Measurements from ENCODE around the gene TAS2R4. TPM values are rescaled to one million over a fixed set of nuclear protein-coding genes. Genes with fewer than 3 reads are reported as not detected.

Gene TAS2R4
- total RNA-seq, 1 experiment from 2014 or later, result 0.66 TPM

DNA sequence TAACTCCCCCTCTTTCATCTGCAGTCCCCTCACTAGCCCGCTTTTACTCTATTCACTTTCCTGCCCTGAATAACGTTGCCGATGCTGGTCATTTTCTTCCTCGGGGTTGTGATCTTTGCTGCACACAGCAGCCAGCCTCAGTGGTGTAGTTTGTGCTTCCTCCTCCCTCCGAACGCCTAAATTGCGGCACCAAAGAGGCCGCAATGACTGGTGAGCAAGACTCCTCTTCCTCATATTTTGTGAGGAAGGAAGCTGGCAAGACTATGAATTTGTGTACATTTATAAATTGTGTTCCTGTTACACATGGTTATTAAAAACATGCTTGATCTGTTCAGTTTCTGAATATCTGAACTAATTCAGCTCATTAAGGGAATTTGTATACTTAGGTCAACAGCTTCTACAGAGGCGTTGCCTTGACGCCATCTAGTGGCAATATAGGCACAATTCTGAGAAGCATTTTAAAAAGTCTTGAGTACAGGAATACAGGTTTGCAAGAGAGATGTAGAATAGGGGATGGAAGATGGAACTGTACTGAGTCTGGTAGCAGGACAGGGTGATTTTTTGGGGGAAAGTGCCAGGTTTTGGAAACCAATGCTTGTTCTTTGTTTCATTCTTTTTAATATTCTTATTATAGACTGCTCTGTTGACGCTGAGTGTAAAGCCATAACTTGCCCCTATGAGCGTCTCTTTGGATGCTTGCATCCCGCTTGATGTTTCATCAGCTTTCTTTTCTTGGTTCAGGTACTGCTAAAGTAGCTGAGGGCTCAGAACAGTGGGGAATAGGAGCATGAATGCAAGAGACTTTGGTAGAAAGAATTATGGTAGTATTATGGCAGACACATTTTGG lies 9.5 kb downstream of the TAS2R4 start:
- no peak overlapping the region for H2BK5ac ChIP-seq (ENCODE audit: insufficient read length, low read length)
- H3K9ac ChIP-seq (ENCODE audit: extremely low read depth, insufficient read length, low read length), result no peak overlapping the region
- no peaks in the 10 kb centered on the region for H3K9me3 ChIP-seq (ENCODE audit: control insufficient read depth, low read depth, low read length)
- Mint-ChIP-seq H3K36me3 (ENCODE audit: insufficient read depth in 1 of 3, low read depth in 3 of 3) (peaks cover 2 to 8% (median 7%) of the 10 kb centered on the region in 3 experiments; a peak in 4 of 7 replicates), H3K27ac (peak overlapping the region in 1 of 3 experiments; percentile 86; a peak in 2 of 7 replicates), H3K4me3 (no peak overlapping the region), H3K4me1 (no peaks in the 10 kb centered on the region), H3K9me3 (no peaks in the 10 kb centered on the region), H3K27me3 (ENCODE audit: low read depth) (no peaks in the 10 kb centered on the region)
- H4K20me1 ChIP-seq (ENCODE audit: control insufficient read depth, insufficient read depth, insufficient read length), result no peaks in the 10 kb centered on the region
- H3K56ac ChIP-seq (ENCODE audit: insufficient read length, low read depth, low read length), result no peak overlapping the region
- WGBS (ENCODE audit: extremely low coverage, insufficient read length, low lambda C conversion rate), result no CpG with 5 or more reads among the region's 13 CpGs
- no peak overlapping the region for H3K14ac ChIP-seq (ENCODE audit: insufficient read depth, low read length)
- no peaks in the 10 kb centered on the region for H3K4me1 ChIP-seq (ENCODE audit: insufficient read depth, low read length)
- DNase-seq, result no peak
- H3K79me1 ChIP-seq (ENCODE audit: insufficient read depth, low read depth, low read length, poor library complexity, severe bottlenecking), result no peaks in the 10 kb centered on the region
- H2AK5ac ChIP-seq (ENCODE audit: insufficient read length, low read length), result no peak overlapping the region
- no peak overlapping the region for H2BK120ac ChIP-seq (ENCODE audit: low read depth, low read length, poor library complexity, severe bottlenecking)
- H3K4me2 ChIP-seq (ENCODE audit: insufficient read depth, insufficient read length, low read length), result no peak overlapping the region
- H3K27ac ChIP-seq (ENCODE audit: insufficient read length, low read depth, low read length), result no peak overlapping the region
- no peaks in the 10 kb centered on the region for H3K23me2 ChIP-seq (ENCODE audit: insufficient read length, low read depth, low read length, poor library complexity, severe bottlenecking)
- H3K18ac ChIP-seq (ENCODE audit: insufficient read length, low read depth, low read length), result no peak overlapping the region
- no peak overlapping the region for H2BK12ac ChIP-seq (ENCODE audit: insufficient read length, low read depth, low read length)
- H2AFZ ChIP-seq (ENCODE audit: low read length), result no peak overlapping the region
- no peak overlapping the region for H3K23ac ChIP-seq (ENCODE audit: insufficient read length, low read depth, low read length)
- no peak overlapping the region for H3T11ph ChIP-seq (ENCODE audit: low read length)
- no peak overlapping the region for H3K4ac ChIP-seq (ENCODE audit: low read depth, low read length)
- no peaks in the 10 kb centered on the region for H3K79me2 ChIP-seq (ENCODE audit: insufficient read depth, low read length)
- TF ChIP-seq, protein P1, sequence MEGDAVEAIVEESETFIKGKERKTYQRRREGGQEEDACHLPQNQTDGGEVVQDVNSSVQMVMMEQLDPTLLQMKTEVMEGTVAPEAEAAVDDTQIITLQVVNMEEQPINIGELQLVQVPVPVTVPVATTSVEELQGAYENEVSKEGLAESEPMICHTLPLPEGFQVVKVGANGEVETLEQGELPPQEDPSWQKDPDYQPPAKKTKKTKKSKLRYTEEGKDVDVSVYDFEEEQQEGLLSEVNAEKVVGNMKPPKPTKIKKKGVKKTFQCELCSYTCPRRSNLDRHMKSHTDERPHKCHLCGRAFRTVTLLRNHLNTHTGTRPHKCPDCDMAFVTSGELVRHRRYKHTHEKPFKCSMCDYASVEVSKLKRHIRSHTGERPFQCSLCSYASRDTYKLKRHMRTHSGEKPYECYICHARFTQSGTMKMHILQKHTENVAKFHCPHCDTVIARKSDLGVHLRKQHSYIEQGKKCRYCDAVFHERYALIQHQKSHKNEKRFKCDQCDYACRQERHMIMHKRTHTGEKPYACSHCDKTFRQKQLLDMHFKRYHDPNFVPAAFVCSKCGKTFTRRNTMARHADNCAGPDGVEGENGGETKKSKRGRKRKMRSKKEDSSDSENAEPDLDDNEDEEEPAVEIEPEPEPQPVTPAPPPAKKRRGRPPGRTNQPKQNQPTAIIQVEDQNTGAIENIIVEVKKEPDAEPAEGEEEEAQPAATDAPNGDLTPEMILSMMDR (conservative IDR thresholded peaks at IDR 0.05), result peak; percentile 87
- no peak overlapping the region for H4K91ac ChIP-seq (ENCODE audit: insufficient read length, low read depth, low read length)
- H3K27me3 ChIP-seq (ENCODE audit: insufficient read depth, low read length), result no peaks in the 10 kb centered on the region
- no peak overlapping the region for H4K8ac ChIP-seq (replicated peaks; ENCODE audit: insufficient read length, low read depth, low read length)
- no peak overlapping the region for H2BK15ac ChIP-seq (ENCODE audit: low read depth, low read length)
- H4K5ac ChIP-seq (ENCODE audit: insufficient read length, low read depth, low read length), result no peak overlapping the region
- no peak overlapping the region for H2BK20ac ChIP-seq (ENCODE audit: low read depth, low read length, poor library complexity, severe bottlenecking)
